ENCODE measurements around the gene JAK2. TPM values are rescaled to one million over a fixed set of nuclear protein-coding genes. Genes with fewer than 3 reads are reported as not detected.

Gene JAK2
- polyA plus RNA-seq, 2 of the 4 experiments (the other 2 are of a cell fraction), result 2.9 to 7.7 TPM

DNA sequence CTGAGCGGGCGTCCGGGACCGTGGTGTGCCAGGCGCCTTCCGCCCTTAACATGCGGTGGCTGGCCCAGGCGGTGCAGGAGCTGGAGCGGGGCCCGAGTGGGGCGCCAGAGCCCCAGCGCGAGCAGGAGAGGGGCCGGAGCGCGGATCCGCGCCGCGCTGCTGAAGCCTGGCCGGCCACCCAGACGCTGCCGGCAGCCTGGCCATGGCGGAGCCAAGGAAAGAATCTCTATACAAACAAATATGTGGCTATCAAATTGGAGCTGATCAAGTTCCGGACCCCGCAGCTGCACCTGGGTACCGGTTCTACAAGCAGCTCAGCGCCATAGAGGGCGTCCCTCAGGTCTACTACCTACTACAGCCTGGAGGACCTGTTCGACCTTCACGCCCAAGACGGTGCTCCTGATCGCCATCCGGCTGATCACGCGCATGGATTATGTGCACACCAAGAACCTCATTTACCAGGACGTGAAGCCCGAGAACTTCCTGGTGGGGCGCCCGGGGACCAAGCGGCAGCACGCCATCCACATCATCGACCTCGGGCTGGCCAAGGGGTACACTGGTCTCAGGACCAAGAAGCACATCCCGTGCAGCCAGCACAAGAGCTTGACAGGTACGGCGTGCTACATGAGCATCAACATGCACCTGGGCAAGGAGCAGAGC is 55.8 kb downstream of the JAK2 start:
- TF ChIP-seq BHLHE40 (IDR thresholded peaks at IDR 0.05; ENCODE audit: low read depth, low read length) (no peak), PHF8 (IDR thresholded peaks at IDR 0.05; ENCODE audit: borderline replicate concordance, low read depth) (no peak), CEBPB (IDR thresholded peaks at IDR 0.05) (no peak)
- Histone ChIP-seq H3K27ac (no peak overlapping the region), H3K4me3 (no peak overlapping the region), H3K9me3 (no peaks in the 10 kb centered on the region), H3K4me2 (no peak overlapping the region), H3K4me1 (peaks cover 11% of the 10 kb centered on the region; the same call in 2 of the 3 replicates)
- DNase-seq (ENCODE audit: low read depth in 1 of 2, low spot score in 1 of 2), result no peak
- 97% methylated on average over 36 of the region's 47 CpGs for WGBS (ENCODE audit: missing lambda C conversion rate)
- no peak for FAIRE-seq
- CTCF ChIA-PET, result no interaction called here
- ATAC-seq, result no peak
- POLR2A ChIA-PET, result no interaction called here

DNA sequence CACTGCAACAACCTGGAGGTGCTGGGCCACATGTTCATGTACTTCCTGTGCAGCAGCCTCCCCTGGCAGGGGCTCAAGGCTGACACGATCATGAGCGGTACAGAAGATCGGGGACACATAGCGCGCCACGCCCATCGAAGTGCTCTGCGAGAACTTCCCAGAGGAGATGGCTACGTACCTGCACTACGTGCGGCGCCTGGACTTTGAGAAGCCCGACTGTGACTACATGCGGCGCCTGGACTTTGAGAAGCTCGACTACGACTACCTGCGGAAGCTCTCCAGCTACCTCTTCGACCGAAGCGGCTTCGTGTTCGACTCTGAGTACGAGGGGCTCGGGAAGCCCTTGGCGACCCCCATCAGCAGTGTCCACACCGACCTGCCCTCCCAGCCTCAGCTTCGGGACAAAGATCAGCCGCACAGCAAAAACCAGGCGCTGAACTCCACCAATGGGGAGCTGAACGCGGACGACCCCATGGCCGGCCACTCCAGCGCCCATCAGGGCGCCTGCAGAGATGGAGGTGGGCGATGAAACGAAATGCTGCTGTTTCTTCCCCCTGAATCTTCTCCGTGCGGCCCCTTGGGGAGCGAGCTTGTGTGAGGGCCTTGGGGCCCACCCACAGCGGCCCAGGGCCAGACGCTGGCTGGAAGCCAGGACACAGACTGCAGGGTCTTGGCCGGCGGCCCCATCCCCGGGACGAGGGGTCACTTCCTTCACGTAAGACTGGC is 56.5 kb downstream of the JAK2 start:
- Histone ChIP-seq H3K4me2 (no peak overlapping the region), H3K9me3 (no peaks in the 10 kb centered on the region), H3K4me1 (peaks cover 11% of the 10 kb centered on the region; the same call in 2 of the 3 replicates), H3K4me3 (no peak overlapping the region), H3K27ac (no peak overlapping the region)
- POLR2A ChIA-PET, result no interaction called here
- 98% methylated on average over 48 of the region's 48 CpGs for WGBS (ENCODE audit: missing lambda C conversion rate)
- no peak for FAIRE-seq
- TF ChIP-seq CHD4 (IDR thresholded peaks at IDR 0.05; ENCODE audit: borderline replicate concordance) (no peak), TP53 (CRISPR knock-in tag; IDR thresholded peaks at IDR 0.05) (no peak), POLR2AphosphoS2 (conservative IDR thresholded peaks at IDR 0.05; ENCODE audit: low read length) (no peak), JUNB (IDR thresholded peaks at IDR 0.05) (no peak), MAFK (IDR thresholded peaks at IDR 0.05; ENCODE audit: partially characterized antibody) (no peak), PHF8 (IDR thresholded peaks at IDR 0.05; ENCODE audit: borderline replicate concordance, low read depth) (no peak), SMC3 (IDR thresholded peaks at IDR 0.05) (no peak), HOXB13 (CRISPR knock-in tag; IDR thresholded peaks at IDR 0.05; ENCODE audit: low read depth) (no peak), NR3C1 (IDR thresholded peaks at IDR 0.05) (no peak), CHD2 (IDR thresholded peaks at IDR 0.05; ENCODE audit: low read length, partially characterized antibody) (no peak)
- TF ChIP-seq, protein P1, sequence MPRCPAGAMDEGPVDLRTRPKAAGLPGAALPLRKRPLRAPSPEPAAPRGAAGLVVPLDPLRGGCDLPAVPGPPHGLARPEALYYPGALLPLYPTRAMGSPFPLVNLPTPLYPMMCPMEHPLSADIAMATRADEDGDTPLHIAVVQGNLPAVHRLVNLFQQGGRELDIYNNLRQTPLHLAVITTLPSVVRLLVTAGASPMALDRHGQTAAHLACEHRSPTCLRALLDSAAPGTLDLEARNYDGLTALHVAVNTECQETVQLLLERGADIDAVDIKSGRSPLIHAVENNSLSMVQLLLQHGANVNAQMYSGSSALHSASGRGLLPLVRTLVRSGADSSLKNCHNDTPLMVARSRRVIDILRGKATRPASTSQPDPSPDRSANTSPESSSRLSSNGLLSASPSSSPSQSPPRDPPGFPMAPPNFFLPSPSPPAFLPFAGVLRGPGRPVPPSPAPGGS (IDR thresholded peaks at IDR 0.05), result no peak
- CTCF ChIA-PET, result interaction anchor here (0.6 to 0.7 kb wide), 2 partner anchors 54 to 75 kb away, joined by 3 to 5 read pairs; no protein-coding TSS in a partner anchor
- no peak for DNase-seq (ENCODE audit: low read depth in 1 of 2, low spot score in 1 of 2)
- ATAC-seq, result no peak

DNA sequence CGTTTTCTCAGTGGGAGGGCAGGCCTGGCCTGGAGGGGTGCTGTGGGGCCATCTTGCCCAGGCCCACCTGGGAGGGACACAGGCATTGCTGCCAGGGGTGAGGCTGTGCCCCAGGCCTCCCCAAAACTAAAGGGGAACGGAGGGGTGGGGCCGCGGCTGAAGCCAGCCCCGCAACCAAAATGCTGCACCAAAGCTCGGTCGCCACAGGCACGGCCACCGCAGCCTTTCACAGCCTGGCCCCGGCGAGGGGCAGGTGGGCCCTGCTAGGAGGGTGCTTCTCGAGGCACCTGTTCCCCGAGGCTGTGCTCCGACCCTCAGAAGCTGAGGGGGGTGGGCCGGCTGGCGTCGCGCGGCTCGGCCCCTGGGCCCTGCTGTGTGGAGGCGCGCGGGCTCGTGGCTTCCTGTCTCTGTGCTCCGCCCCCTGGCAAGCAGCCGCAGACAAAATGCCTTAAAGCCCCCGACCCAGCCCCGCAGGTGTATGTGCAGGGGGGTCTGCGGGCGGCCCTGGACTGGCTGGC is 57.6 kb downstream of the JAK2 start:
- no peak for FAIRE-seq
- 95% methylated on average over 22 of the region's 30 CpGs for WGBS (ENCODE audit: missing lambda C conversion rate)
- CTCF ChIA-PET, result no interaction called here

More for the DNA sequence above, 57.6 kb downstream of the JAK2 start:
- H3K4me3 ChIP-seq, result no peak overlapping the region
- H3K9me3 ChIP-seq, result no peaks in the 10 kb centered on the region
- POLR2A ChIA-PET, result no interaction called here
- TF ChIP-seq FOSB (CRISPR knock-in tag; IDR thresholded peaks at IDR 0.05), result no peak
- TF ChIP-seq CHD4 (IDR thresholded peaks at IDR 0.05; ENCODE audit: borderline replicate concordance), result no peak
- no peak for TF ChIP-seq JUNB (IDR thresholded peaks at IDR 0.05)
- TF ChIP-seq POLR2AphosphoS2 (conservative IDR thresholded peaks at IDR 0.05; ENCODE audit: low read length), result no peak
- TF ChIP-seq, protein P2, sequence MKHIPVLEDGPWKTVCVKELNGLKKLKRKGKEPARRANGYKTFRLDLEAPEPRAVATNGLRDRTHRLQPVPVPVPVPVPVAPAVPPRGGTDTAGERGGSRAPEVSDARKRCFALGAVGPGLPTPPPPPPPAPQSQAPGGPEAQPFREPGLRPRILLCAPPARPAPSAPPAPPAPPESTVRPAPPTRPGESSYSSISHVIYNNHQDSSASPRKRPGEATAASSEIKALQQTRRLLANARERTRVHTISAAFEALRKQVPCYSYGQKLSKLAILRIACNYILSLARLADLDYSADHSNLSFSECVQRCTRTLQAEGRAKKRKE (CRISPR knock-in tag; IDR thresholded peaks at IDR 0.05; ENCODE audit: low read depth), result no peak
- no peak for TF ChIP-seq KDM1A (IDR thresholded peaks at IDR 0.05; ENCODE audit: low read depth)
- TF ChIP-seq NPAS2 (CRISPR knock-in tag; IDR thresholded peaks at IDR 0.05; ENCODE audit: borderline replicate concordance), result no peak
- TF ChIP-seq CBX8 (IDR thresholded peaks at IDR 0.05), result no peak
- TF ChIP-seq, protein P3, sequence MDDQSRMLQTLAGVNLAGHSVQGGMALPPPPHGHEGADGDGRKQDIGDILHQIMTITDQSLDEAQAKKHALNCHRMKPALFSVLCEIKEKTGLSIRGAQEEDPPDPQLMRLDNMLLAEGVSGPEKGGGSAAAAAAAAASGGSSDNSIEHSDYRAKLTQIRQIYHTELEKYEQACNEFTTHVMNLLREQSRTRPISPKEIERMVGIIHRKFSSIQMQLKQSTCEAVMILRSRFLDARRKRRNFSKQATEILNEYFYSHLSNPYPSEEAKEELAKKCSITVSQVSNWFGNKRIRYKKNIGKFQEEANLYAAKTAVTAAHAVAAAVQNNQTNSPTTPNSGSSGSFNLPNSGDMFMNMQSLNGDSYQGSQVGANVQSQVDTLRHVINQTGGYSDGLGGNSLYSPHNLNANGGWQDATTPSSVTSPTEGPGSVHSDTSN (IDR thresholded peaks at IDR 0.05), result no peak
- no peak for TF ChIP-seq NR3C1 (IDR thresholded peaks at IDR 0.05)
- TF ChIP-seq, protein P4, sequence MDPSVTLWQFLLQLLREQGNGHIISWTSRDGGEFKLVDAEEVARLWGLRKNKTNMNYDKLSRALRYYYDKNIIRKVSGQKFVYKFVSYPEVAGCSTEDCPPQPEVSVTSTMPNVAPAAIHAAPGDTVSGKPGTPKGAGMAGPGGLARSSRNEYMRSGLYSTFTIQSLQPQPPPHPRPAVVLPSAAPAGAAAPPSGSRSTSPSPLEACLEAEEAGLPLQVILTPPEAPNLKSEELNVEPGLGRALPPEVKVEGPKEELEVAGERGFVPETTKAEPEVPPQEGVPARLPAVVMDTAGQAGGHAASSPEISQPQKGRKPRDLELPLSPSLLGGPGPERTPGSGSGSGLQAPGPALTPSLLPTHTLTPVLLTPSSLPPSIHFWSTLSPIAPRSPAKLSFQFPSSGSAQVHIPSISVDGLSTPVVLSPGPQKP (IDR thresholded peaks at IDR 0.05; ENCODE audit: low read depth, low read length), result no peak
- TF ChIP-seq, protein P5, sequence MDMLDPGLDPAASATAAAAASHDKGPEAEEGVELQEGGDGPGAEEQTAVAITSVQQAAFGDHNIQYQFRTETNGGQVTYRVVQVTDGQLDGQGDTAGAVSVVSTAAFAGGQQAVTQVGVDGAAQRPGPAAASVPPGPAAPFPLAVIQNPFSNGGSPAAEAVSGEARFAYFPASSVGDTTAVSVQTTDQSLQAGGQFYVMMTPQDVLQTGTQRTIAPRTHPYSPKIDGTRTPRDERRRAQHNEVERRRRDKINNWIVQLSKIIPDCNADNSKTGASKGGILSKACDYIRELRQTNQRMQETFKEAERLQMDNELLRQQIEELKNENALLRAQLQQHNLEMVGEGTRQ (IDR thresholded peaks at IDR 0.05), result no peak
- TF ChIP-seq MYC (IDR thresholded peaks at IDR 0.05; ENCODE audit: borderline replicate concordance, low read length), result no peak
- ATAC-seq (no peak), DNase-seq (ENCODE audit: low read depth in 1 of 2, low spot score in 1 of 2) (no peak)
- peak overlapping the region in 1 of 2 experiments; percentile 50; a peak in 3 of 6 replicates for H3K27ac ChIP-seq
- peaks cover 11% of the 10 kb centered on the region; the same call in 2 of the 3 replicates for H3K4me1 ChIP-seq
- peak overlapping the region; percentile 29; the same call in 1 of the 3 replicates for H3K4me2 ChIP-seq

Measured in A549 (cell line).